ENCODE measurements around the gene MYO3B.

GRCh38 chr2:170423919-170424318 lies 246.0 kb downstream of the MYO3B start:
- TF ChIP-seq EP300 (IDR thresholded peaks at IDR 0.05) (no peak), CTCF (IDR thresholded peaks at IDR 0.05) (no peak)

Measured in esophagus muscularis mucosa (tissue), 3 donors.